ENCODE data around the gene IL20RA. TPM values are rescaled to one million over a fixed set of nuclear protein-coding genes. Genes with fewer than 3 reads are reported as not detected.

Gene IL20RA
- total and polyA plus RNA-seq, 4 donors: 0.17 to 0.65 (median 0.25) TPM; not detected in 1

DNA sequence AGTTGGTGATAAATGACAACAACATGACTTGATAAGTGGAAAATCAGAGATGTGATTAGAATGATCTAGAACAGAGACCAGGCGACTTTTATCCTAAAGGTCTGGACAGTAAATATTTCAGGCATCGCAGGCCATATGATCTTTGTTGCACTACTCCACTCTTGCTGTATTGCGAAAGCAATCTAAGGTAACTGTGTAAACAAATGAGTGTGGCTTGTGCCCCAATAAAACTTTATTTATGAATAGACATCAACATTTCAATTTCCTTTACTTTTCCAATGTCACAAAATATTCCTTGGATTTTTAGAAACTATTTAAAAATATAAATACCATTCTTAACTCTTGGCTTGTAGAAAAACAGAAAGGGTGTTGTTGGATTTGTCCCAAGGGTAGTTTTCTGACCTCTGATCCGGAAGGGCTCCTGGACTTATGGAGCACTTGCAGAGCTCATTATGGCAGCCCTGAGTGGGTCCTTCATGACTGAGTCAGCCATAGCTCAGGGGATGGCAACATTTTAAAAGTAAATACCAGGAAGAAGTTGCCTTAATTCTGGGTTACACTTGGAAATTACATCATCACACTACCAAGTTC lies 34.5 kb downstream of the IL20RA start (continued):
- TF ChIP-seq, protein P1, sequence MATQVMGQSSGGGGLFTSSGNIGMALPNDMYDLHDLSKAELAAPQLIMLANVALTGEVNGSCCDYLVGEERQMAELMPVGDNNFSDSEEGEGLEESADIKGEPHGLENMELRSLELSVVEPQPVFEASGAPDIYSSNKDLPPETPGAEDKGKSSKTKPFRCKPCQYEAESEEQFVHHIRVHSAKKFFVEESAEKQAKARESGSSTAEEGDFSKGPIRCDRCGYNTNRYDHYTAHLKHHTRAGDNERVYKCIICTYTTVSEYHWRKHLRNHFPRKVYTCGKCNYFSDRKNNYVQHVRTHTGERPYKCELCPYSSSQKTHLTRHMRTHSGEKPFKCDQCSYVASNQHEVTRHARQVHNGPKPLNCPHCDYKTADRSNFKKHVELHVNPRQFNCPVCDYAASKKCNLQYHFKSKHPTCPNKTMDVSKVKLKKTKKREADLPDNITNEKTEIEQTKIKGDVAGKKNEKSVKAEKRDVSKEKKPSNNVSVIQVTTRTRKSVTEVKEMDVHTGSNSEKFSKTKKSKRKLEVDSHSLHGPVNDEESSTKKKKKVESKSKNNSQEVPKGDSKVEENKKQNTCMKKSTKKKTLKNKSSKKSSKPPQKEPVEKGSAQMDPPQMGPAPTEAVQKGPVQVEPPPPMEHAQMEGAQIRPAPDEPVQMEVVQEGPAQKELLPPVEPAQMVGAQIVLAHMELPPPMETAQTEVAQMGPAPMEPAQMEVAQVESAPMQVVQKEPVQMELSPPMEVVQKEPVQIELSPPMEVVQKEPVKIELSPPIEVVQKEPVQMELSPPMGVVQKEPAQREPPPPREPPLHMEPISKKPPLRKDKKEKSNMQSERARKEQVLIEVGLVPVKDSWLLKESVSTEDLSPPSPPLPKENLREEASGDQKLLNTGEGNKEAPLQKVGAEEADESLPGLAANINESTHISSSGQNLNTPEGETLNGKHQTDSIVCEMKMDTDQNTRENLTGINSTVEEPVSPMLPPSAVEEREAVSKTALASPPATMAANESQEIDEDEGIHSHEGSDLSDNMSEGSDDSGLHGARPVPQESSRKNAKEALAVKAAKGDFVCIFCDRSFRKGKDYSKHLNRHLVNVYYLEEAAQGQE (IDR thresholded peaks at IDR 0.05): no peak
- TF ChIP-seq HNF4G (IDR thresholded peaks at IDR 0.05) (no peak), RXRA (IDR thresholded peaks at IDR 0.05) (no peak), FOXA1 (IDR thresholded peaks at IDR 0.05) (no peak), GABPA (IDR thresholded peaks at IDR 0.05 in 1 of 2, conservative IDR thresholded peaks at IDR 0.05 in 1 of 2) (no peak), FOXA2 (IDR thresholded peaks at IDR 0.05) (no peak), SP1 (IDR thresholded peaks at IDR 0.05) (no peak), EGR1 (IDR thresholded peaks at IDR 0.05; ENCODE audit: low read depth in 2 of 2) (no peak), HNF4A (conservative IDR thresholded peaks at IDR 0.05) (no peak)
- TF ChIP-seq, protein P2, sequence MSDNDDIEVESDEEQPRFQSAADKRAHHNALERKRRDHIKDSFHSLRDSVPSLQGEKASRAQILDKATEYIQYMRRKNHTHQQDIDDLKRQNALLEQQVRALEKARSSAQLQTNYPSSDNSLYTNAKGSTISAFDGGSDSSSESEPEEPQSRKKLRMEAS (IDR thresholded peaks at IDR 0.05): no peak
- TF ChIP-seq, protein P3, sequence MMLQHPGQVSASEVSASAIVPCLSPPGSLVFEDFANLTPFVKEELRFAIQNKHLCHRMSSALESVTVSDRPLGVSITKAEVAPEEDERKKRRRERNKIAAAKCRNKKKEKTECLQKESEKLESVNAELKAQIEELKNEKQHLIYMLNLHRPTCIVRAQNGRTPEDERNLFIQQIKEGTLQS (IDR thresholded peaks at IDR 0.05): no peak

DNA sequence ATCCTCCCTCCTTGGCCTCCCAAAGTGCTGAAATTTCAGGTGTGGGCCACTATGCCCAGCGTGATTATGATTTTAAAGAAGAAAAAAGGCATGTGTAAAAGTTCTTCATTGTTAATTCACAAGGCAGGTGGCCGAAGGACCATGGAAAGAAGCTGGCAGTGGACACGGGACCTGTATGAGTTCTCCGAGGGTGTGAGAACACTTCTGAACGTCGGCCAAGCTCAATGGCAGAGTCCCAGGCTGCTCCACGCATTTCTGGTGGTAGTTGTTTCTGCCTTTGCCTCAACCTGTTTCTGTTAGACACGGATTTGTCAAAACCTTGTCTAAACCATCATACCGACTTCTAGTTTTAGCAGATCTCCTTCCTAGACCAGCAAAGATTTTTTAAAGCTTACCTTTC lies 36.6 kb downstream of the IL20RA start:
- no peaks in the 10 kb centered on the region for H3K36me3 ChIP-seq (ENCODE audit: control insufficient read depth in 4 of 4, insufficient read depth in 3 of 4, low read depth in 1 of 4, low read length in 3 of 4)
- 87% methylated on average over 9 of the region's 9 CpGs for WGBS

More for the DNA sequence above, 36.6 kb downstream of the IL20RA start:
- TF ChIP-seq NR2F2 (IDR thresholded peaks at IDR 0.05) (no peak), FOXA1 (IDR thresholded peaks at IDR 0.05) (no peak), HNF4G (IDR thresholded peaks at IDR 0.05) (no peak), HNF4A (conservative IDR thresholded peaks at IDR 0.05) (no peak), JUND (IDR thresholded peaks at IDR 0.05) (no peak), GABPA (IDR thresholded peaks at IDR 0.05 in 1 of 2, conservative IDR thresholded peaks at IDR 0.05 in 1 of 2) (no peak), RXRA (IDR thresholded peaks at IDR 0.05) (no peak), SP1 (IDR thresholded peaks at IDR 0.05) (no peak), TAF1 (conservative IDR thresholded peaks at IDR 0.05) (no peak), EGR1 (IDR thresholded peaks at IDR 0.05; ENCODE audit: low read depth in 2 of 2) (no peak), RAD21 (IDR thresholded peaks at IDR 0.05) (no peak), YY1 (IDR thresholded peaks at IDR 0.05) (no peak)
- TF ChIP-seq, protein P2 (IDR thresholded peaks at IDR 0.05): no peak
- TF ChIP-seq, protein P1 (IDR thresholded peaks at IDR 0.05): no peak
- TF ChIP-seq, protein P4, sequence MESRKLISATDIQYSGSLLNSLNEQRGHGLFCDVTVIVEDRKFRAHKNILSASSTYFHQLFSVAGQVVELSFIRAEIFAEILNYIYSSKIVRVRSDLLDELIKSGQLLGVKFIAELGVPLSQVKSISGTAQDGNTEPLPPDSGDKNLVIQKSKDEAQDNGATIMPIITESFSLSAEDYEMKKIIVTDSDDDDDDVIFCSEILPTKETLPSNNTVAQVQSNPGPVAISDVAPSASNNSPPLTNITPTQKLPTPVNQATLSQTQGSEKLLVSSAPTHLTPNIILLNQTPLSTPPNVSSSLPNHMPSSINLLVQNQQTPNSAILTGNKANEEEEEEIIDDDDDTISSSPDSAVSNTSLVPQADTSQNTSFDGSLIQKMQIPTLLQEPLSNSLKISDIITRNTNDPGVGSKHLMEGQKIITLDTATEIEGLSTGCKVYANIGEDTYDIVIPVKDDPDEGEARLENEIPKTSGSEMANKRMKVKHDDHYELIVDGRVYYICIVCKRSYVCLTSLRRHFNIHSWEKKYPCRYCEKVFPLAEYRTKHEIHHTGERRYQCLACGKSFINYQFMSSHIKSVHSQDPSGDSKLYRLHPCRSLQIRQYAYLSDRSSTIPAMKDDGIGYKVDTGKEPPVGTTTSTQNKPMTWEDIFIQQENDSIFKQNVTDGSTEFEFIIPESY (IDR thresholded peaks at IDR 0.05): no peak
- TF ChIP-seq, protein P5, sequence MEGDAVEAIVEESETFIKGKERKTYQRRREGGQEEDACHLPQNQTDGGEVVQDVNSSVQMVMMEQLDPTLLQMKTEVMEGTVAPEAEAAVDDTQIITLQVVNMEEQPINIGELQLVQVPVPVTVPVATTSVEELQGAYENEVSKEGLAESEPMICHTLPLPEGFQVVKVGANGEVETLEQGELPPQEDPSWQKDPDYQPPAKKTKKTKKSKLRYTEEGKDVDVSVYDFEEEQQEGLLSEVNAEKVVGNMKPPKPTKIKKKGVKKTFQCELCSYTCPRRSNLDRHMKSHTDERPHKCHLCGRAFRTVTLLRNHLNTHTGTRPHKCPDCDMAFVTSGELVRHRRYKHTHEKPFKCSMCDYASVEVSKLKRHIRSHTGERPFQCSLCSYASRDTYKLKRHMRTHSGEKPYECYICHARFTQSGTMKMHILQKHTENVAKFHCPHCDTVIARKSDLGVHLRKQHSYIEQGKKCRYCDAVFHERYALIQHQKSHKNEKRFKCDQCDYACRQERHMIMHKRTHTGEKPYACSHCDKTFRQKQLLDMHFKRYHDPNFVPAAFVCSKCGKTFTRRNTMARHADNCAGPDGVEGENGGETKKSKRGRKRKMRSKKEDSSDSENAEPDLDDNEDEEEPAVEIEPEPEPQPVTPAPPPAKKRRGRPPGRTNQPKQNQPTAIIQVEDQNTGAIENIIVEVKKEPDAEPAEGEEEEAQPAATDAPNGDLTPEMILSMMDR (IDR thresholded peaks at IDR 0.05; ENCODE audit: low read depth, low read length, missing input control): no peak
- H3K27me3 ChIP-seq (ENCODE audit: control insufficient read depth in 4 of 4, insufficient read depth in 4 of 4, low read length in 3 of 4): peaks cover 0 to 27% (median 5%) of the 10 kb centered on the region in 4 donors
- DNase-seq (ENCODE audit: low spot score): no peak
- H3K4me1 ChIP-seq (ENCODE audit: control insufficient read depth in 4 of 4, insufficient read depth in 4 of 4, low read length in 3 of 4): no peaks in the 10 kb centered on the region
- H3K4me3 ChIP-seq (ENCODE audit: low read depth in 1 of 3, low read length in 3 of 3): no peak overlapping the region
- H3K9me3 ChIP-seq (ENCODE audit: control insufficient read depth in 4 of 4, low read length in 3 of 4): no peaks in the 10 kb centered on the region
- H3K9ac ChIP-seq (ENCODE audit: low read depth in 1 of 2, low read length in 2 of 2): no peak overlapping the region
- H3K27ac ChIP-seq (ENCODE audit: low read depth in 1 of 2, low read length in 2 of 2): no peak overlapping the region

All from liver (tissue), 9 donors.